GM18870 (cell line): Measurements from ENCODE around the gene TMEM131.
"Not testable (repeated sequence)": the region's sequence is repeated elsewhere in the genome, so short reads cannot be mapped to it uniquely, and the experiment has no call there.

ENCODE experiments used
- ATAC-seq: cut with Tn5 transposase; IDR thresholded peaks from one replicate; pipeline ENCODE4 v1.9.1; 2021; ENCODE audit warnings: moderate library complexity; ENCODE audit not compliant: unreplicated experiment

The TMEM131 gene

DNA sequence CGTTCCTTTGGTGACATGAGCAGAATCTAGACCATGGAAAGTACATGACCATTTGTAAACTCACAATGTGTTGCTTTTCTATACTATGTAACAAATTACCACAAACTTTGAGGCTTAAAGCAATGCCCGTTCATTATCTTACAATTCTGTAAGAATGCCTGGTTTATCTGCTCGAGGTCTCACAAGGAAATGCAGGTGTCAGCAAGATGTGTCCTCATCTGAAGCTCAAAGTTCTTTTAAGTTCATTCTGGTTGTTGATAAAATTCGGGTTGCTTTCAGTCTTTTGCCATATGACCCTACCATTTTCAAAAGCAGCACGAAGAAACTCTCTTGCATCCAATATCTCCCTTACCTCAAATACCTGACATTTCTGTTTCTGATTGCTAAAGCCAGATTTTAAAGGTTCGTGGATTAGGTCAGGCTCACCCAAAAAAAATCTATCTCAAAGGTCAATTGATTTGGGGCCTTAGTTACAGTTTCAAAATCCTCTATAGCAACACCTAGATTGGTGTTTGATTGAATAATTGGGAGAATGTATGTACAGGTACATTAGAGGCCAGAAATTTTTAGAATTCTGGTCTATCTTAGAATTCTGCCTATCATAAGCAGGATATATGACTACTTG, 125.9 kb downstream of the TMEM131 start:
- no peak for ATAC-seq

DNA sequence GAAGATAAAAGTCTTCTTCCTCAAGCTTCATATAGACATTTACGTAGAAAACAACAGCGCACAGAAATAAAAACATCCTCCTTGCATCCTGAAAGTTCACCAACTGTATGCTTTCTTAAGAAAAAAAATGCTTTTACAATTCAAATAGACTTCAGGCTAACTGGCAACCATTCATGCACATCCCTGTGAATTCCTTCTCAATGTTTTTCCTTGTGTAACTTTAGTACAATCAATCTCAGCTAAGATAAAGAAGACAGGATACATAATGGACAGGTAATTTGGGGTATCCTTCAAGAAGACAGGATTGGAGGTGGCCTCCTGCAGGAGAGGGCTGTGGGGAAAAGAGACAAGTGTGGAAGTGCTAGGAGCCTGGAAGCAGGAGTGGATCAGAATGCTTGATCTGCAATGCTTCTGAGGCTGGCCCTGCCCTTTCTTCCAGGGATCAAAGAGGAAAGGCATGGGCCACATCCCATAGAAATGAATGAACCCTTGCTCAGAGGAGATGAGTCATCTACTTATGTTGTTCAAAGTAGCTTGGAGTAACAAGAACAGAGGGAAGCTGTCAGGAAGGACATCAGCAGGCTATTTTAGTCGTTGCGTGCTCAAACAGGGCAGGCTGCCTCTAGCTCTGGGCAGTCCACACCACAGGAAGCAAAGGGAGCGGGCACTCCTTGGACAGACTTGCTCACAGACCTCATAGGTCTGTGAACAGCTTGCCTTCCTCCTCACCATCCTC, 126.6 kb downstream of the TMEM131 start:
- ATAC-seq = no peak

DNA sequence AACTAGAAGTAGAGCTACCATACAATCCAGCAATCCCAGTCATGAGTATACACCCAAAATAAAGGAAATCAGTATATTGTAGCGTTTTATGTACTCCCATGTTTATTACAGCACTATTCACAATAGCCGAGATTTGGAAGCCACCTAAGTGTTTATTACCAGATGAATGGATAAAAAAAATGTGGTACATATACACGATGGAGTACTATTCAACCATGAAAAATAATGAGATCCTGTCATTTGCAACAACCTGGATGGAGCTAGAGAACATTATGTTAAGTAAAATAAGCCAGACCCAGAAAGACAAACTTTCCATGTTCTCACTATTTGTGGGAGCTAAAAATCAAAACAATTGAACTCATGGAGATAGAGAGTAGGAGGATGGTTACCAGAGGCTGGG, 131.9 kb downstream of the TMEM131 start:
- ATAC-seq = no peak

DNA sequence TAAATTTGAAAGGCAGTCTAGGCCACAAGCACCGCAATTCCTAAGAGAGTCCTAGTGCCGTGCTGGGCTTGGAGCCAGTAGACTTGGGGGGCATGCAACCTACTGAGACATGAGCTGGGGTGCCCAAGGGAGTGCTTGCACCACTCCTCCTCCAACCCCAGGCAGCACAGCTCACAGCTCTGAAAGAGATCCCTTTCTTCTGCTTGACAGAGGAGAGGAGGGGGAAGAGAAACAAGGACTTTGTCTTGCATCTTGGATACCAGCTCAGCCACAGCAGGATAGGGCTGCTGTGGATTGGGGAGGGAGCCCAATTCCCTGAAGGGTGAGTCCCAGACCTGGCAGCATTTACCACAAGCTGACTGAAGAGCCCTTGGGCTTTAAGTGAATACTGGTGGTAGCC, 134.6 kb downstream of the TMEM131 start:
- ATAC-seq = no peak

- ATAC-seq = no peak
Observed at GRCh38 chr2:97858442-97858841, 137.3 kb downstream of the TMEM131 start.

DNA sequence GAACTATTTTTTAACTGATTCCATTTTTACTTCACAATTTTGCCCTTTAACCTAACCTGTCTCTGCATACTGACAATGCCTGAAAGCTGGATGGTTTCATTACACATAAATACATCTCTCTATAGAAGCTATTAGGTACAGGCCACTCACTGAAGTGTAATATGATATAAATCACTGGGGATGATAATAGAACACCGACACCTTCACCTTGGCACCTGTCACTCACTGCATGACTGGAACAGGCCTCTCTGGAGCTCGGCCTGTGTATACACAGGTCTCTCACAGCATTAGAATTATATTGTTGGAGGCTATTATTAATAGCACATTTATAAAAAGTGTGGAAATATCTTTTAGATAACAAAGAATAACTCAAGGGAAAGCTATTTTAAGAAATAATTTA, 138.2 kb downstream of the TMEM131 start:
- no peak for ATAC-seq

- ATAC-seq = not testable (repeated sequence)
Observed at GRCh38 chr2:97853057-97853456, 142.7 kb downstream of the TMEM131 start.

GRCh38 chr2:97851172-97851571, 144.6 kb downstream of the TMEM131 start:
- no peak for ATAC-seq

DNA sequence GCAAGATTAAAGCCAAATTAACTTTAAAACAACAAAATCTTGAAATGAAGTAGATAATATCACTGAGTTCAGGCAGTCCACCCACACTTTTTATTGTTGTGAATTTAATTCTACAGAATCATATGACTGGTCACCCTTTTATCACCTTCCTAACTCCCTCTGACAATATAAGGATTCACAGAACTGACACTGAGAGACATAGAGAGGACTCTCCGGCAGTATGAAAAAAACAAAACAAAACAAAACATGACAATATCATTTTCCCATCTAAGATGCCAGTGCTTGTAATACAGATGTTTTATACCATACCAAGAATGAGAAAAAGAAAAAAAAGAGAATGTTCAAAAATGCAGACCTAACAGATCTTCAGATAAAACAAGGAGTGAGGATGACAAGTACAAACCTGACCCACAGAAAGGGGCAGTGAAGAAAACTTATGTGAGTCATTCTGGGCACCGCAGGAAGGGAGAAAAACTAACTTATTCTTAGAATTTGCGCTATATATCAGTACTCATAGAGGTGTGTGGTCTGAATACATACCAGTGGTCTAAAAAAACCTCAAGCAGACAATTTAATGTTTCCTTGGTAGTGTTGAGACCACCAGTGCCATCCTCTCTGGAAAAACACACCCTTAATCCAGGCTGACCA, 145.7 kb downstream of the TMEM131 start:
- ATAC-seq = no peak

GRCh38 chr2:97848306-97848705, 147.4 kb downstream of the TMEM131 start:
- ATAC-seq = no peak

GRCh38 chr2:97846716-97847115, 149.0 kb downstream of the TMEM131 start:
- not testable (repeated sequence) for ATAC-seq

DNA sequence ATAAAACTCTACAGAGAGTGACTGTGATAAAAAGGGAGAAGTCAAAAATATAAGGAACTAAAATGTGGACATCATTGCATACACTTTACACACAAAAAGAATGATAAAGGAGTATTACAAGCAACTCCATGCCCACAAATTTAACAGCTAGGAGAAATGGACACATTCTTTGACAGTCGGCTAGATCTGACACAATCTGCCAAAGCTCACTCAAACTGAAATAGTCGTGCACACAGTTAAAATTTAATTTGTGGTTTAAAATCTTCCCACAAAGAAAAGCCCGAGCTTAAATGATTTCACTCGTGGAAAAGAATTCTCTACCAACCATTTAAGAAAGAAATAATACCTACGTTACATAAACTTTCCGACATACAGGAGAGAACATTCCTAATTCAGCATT, 149.9 kb downstream of the TMEM131 start:
- no peak for ATAC-seq

DNA sequence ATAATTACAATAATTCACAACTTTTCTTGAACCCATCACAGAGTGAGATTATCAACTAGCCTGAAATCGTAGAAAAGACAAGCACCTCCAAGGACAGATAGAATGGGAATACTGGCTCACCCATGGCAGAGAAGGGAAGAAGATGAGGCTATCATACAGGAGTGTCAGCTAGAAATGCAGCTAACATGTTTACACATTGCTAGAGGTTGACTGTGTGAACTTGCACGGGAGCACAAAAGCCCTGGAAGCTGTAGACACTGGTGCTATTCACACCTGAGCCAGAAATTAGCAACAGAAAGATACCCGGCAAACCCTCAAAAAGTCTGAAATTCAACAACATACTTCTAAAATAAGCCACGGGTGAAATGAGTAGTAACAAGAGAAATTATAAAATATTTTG, 150.6 kb downstream of the TMEM131 start:
- ATAC-seq = no peak

- ATAC-seq = no peak
Observed at GRCh38 chr2:97844311-97844859, 151.4 kb downstream of the TMEM131 start.

GRCh38 chr2:97840198-97840597, 155.6 kb downstream of the TMEM131 start:
- ATAC-seq = no peak

GRCh38 chr2:97834610-97835009, 161.1 kb downstream of the TMEM131 start:
- ATAC-seq = no peak

GRCh38 chr2:97831121-97831520, 164.6 kb downstream of the TMEM131 start:
- no peak for ATAC-seq

- ATAC-seq = not testable (repeated sequence)
Observed at GRCh38 chr2:97829255-97829654, 166.5 kb downstream of the TMEM131 start.

- not testable (repeated sequence) for ATAC-seq
Observed at GRCh38 chr2:97827013-97827412, 168.7 kb downstream of the TMEM131 start.

DNA sequence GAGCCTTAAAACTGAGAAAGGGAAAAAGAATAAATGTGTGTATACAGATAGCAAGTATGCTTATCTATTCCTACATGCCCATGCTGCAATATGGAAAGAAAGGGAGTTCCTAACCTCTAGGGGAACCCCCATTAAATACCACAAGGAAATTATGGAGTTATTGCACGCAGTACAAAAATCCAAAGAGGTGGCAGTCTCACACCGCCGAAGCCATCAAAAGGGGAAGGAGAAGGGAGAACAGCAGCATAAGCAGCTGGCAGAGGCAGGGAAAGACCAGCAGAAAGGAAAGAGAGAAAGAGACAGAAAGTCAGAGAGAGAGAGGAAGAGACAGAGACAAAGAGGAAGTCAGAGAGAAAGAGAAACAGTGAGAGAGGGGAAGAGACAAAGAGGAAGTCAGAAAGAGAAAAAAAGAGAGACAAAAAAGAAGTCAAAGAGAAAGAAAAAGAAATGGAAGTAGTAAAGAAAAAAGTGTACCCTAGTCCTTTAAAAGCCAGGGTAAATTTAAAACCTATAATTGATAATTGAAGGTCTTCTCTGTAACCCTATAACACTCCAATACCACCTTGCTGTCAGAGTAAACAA, 169.4 kb downstream of the TMEM131 start:
- ATAC-seq = not testable (repeated sequence)

- not testable (repeated sequence) for ATAC-seq
Observed at GRCh38 chr2:97824011-97824410, 171.7 kb downstream of the TMEM131 start.
